Epidermal melanocyte (primary cell): ENCODE data around the gene NTM.

Experiments
- DNase-seq: peaks from one replicate; pipeline ENCODE4 v3.0.0; 2011; ENCODE audit warnings: low spot score; ENCODE audit not compliant: insufficient read length

NTM gene

DNA sequence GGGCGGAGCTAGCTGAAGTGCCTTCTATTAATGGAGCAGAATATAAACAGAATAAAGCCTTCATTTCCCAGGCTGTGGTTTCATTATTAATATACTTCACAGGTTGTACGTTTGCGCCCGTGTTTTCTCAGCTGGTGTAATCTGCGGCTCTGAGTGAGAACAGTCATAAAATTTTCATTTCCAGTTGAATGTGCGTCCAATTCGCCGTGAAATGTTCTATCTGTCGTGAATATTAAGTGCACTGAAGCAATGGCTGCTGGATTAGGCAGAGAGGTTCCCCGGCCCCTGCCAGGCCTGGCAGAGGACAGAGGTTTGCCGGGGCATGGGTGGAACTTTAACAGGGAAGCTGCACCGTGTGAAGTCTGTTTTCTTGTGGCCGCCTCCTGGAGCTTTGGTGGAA, 874.4 kb downstream of the NTM start:
- no peak for DNase-seq

DNA sequence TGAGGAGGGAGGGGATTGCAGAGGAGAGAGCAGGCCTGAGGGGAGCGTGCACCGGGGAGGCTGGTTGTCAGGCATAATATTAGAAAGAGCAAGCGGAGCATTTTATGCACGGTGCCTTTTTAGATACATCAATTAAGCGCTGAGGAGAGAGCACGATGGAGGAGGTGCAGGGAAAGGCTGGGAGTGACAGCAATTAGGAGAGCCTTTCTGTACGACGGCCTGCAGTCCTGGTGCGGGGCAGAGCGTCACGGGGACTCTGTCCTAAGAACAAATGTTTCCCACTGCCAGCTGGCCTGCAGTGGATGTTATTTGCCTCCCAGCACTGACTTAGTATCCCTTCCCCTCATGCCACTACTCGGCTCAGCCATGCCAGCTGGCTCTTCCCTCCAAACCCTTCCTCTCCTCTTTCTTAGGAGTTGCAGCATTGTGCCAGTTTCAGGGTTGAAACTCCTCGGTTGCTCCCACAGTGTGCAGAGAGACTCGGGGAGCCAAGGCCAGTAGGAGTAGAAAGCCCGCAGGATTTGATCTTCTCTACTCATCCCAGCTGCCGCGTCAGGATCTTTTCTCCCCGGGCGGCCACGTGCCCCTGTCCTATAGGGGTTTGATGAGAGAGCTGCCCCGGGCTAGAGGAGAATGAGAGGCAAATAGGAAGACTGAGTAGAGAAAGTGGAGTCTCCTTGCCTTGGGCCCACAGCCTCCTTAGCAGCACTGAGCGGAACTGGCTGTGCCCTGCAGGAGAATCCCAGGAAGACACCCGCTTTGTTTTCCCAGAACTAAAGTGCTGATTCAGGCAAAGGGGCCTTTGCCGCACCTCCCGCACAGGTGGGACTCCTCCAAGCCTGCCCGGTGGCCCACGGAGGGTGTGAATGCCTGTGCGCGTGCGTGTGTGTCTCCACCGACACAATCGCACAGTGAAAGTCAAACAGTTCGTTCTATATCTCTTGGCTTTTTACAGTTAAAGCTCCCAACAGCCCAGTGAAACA, 875.3 kb downstream of the NTM start:
- DNase-seq: no peak

DNA sequence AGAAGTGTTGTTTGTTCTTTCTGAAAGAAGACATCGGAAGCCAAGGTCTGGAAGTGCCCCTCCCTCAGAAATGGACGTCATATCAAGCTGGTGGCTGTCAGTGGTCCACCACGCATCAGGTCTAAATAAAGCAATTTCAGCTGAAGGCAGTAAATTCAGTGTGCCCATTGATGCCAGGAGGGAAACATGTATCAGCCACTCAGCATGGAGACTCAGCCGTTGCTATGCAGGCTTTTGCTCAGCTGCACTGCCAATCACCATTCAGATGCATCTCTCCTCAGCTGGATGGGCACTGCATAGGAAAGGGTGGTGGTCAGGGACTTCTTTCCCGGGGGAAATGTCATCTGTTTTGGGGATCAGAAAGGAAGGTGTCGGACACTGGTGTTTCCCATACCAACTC, 878.2 kb downstream of the NTM start:
- no peak for DNase-seq

DNA sequence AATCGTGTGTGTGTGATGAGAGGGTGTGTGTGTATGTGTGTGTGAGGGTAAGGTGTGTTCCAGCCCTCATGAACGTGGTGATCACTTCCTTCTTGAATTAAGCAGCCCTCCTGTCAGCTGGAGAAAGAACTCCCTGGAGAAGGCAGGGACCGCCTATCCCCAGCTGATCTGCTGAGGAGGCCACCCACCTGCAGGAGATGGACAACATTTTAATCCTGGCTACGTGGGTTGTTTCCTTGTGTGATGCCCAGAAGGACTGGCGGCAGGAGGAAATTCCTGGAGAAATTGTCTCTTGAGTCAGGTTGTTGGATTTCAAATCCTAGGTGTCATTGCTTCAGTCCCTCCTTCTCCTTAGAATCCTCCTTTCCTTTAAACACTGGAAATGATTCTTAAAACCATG, 878.8 kb downstream of the NTM start:
- DNase-seq: no peak

DNA sequence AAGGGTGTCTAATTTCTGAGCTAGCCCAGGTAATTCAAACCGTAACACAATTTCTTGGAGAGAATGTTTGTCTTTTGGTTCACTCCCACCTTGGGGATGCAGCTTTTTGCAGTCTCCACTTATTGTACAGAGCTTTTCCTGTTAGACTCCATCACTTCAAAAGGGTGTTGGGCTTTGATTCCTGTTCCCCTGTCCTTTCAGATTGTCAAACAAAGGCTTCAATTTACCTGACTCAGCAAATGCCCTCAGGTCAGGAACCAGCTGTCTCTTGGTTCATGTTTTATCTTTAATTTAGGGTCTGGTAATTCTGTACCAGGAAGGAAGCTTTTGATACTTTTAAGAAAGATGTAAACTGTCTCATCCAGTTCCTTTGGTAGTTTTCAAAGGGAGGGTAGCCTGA, 880.6 kb downstream of the NTM start:
- DNase-seq: no peak

DNA sequence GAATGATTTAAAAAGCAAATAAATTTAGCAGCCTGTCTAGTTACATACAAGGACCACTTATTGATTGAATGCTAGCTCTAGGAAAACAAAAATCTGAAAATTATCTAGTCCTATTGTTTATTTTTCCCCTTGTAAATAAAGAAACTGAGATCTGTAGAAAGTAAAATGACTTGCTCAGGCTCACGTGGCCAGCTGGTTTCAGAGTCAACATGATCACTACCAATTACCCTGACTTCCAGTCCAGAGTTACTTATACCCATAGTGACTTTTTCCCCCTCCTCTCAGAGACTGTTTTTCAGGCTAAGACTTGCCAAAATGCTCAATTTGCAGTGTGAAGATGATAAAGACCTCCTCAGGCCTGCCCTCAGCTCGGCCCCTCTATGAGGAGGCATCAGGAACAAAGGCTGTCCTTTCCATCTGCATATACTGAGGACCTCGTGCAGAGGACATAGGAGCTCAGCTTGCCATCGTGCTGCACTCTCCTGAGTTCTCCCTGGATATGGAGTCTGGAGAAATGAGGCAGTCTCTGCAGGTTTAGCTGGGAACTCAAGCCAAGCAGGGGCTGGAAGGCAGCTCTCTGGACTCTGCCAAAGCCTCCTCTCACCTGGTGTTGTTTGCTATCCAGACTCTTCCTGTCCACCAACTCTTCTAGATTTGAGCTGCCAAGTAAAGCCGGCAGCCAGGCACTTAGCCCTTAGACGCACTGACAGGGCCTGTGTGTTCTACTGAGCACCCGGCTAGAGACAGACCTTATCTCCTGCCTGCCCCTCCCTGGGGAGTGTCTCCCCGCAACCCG, 883.3 kb downstream of the NTM start:
- no peak for DNase-seq

DNA sequence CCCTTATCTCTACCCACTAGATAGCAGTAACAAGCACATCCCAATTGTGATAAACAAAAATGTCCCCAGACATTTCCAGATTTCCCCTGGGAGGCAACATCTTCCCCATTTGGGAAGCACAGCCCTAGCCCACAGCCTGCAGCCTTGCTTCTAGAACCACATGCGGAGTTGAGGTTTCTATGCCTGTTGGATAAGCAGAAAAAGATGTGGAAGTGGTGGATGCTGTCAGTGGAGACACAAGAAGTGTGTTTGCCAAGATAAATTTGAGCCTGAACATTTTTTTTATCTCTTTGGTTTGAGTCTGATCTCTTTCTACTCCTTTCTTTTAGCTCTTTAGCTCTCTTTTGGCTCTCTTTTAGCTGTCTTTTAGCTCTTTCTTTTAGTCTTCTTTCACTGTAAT, 884.5 kb downstream of the NTM start:
- no peak for DNase-seq

DNA sequence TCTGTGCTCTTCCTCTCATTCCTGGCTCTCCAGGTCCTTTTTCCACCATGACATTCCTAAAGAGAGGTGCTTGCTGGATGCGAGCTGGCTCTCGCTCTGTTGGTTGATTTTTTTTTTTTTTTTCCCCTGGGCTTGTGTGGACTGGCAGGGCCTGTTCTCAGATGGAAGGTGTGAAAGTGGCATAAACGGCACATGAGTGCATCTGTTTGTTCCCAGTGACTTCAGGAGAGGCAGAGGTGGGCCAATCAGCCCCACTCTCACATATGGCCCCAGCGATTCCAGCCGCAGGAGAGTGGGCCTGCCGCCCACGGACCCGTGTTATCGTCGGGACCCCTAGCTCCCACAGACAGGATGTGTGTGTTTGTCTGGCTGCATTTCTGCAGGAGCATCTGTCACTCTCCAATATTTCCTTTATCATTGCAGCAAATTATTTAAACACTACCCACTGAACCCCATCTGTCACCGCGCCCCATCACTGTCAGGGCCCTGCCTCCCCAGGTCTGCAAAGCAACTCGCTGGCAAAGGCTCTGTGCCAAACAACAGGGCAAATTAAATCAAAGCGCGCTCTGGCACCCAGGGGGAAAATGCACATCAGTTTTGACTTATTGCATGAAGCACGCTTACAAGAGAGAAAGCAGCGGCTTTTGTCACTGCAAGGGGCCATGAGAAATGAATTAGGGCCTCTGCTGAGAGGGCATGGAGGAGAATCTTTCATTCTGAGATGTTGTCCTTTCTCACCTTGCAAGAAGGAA, 886.3 kb downstream of the NTM start:
- DNase-seq: no peak

DNA sequence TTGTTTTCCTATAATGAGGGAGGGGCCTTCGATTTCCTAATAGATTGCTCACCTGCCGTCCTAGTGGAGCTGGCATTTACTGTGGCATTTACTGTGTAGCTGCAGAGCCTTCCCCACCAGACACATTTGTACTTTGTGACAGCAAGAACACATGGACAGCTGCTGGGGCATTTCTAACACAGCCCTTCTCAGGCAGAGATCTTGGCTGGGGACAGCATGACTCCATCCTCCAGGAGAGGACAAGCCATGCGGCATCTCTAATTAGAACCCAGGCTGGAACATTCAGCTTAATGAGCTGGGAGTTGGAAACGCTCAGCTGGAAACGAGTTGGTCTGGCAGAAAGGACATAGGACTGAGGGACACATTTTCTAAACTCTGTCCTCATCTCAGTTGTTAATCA, 887.5 kb downstream of the NTM start:
- no peak for DNase-seq

DNA sequence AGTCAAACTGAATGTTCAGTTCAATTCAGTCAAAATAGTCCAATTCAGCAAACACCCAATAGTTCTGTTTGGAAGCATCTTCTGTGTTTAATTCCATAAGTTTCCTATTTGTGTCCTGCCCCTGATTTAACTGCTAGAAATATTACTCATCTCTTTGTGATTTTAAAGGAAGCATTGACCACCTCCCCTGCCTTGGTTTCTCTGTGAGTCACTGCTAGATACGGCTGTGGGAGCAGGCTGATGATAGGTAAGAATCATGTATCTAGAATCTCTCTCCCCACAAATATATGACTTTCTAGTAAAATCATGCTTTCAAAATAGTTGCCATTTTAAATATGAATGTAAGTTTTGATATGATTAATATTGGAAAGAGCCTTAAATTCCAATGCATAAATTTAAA, 888.5 kb downstream of the NTM start:
- no peak for DNase-seq

DNA sequence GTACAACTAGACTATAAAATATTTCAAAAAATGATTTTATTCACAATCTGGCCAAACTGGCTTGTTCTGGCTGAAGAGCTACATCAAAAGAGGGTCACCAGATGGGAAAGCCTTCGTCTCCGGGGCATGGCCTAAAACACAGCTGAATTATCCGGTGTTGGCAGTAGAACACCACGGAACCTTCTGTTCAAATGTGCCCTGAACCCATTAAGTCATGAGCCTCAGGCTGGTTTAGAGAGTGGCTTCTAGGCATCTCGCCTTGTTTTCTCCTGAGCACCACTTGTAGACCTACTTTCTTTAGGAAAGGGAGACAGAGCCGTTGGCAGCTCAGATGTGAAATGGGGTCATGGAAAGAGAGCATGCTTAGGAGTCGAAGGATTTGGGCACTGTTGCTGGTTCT, 890.2 kb downstream of the NTM start:
- DNase-seq: no peak

DNA sequence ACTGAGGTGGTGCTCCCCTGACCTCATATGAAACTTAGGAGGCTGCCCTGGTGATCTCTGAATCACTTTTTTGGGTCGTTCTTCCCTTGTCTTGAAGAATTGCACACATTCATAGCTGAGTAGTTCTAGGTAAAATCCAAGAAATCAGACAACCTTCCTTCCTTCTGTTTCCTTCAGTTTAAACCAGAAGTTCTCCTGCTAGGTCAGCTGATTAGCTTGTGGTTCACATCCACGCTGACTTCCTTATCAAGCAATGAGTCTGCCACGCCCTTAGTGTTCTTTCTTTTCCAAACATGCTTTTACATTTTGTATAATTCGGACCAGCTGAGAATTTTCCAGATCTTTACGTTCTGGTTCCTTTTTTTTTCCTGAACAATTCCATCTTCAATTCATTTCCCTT, 892.8 kb downstream of the NTM start:
- DNase-seq: no peak

DNA sequence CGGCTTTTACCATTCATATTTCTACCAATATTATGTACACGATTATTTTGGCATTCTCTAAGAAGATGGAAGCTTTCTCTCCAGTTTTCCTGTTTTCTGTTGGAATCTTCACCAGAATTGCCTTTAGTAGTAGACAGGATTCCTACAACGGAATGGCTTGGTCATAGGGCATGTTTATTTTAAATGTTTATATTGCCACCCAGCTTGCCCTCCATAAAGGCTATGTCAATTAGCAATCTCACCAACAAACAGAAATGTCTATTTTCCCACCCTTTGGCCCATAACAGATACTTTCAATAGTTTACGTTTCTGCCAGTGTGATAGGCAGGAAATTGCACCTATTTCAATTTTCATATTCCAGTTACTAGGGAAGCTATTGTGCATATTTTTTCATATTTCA, 893.5 kb downstream of the NTM start:
- DNase-seq: no peak

DNA sequence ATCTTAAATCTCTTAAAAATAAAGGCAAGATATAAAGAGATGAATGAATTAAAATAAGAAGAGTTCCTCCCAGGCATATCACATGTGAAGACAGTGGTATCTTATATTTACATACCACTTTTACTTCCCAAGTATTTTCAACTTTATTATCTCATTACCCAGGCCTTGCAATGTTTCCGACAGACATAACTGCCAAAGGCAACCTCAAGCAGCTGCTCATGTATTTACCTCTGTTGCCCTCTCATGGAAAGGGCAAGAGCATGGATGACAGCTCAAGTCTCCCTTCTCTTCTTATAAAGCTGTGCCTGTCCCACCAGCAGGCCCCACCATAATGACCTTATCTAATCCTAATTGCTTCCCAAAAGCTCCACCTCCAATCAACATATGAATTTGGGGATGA, 894.2 kb downstream of the NTM start:
- no peak for DNase-seq

DNA sequence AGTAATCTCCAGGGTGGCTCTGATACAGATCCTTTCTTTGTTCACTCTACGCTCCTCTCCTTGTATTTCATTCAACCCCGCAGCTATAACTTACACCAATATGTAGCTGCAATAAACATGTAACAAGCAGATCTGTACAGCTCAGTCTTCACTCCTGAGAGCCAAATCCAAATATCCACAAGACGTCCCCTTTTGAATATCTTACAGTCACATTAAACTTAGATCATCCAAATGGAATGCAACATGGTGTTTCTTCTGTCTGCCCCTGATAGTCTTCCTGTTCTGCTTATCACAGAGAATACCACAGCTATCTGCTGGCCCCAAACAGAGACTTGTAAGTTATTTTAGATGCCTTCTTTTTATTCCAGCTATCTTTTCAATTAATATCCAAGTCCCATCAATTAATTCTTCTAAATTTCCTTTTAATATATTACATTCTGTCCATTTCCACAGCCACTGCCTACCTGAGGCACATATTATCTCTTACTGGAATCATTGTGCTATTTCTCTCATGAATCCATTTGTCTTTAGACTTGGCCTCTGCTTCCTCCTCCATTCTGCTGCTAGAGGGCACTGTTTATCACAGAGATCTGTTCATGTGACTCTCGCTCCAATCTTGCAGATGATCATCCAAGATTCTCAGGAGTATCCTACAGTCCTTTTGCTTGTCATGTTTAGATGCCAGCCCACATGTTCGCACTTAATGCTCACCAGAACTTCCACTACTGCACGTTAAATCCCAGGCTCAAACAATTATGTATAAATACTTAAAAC, 908.6 kb downstream of the NTM start:
- no peak for DNase-seq

DNA sequence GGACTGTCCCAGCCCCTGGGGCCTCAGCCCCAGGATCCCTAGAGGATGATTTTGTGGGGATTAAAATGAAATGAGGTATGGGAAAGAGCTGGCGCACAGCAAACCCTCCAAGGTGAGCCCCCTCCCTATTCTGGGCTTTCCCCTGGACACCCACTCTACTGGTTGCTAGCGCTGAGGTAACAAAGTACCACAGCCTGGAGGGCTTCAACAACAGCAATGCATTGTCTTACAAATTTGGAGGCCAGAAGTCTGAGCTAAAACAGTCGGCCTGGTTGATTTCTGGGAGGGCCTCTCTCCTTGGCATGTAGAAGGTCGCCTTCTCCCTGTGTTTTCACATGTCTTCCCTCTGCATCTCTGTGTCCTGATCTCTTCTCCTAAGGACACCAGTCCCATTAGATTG, 913.6 kb downstream of the NTM start:
- no peak for DNase-seq

DNA sequence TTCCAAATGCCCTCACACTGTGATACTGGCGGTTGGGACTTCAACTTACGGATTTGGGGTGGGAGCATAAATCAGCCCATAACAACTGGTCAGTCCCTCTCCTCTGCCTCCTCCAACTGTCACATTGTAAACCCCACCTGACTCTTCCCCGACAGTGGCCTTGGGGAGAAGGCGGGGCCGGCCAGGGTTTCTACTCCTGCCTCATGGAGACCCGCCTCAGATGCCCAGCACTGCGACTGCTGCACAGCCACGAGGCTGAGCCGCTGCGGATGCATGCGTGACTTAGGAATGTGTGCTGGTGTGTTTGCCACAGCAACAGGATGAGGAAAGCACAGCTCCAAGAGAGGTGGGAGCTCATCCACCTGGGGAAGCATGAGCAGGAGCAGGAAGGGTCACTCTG, 914.2 kb downstream of the NTM start:
- no peak for DNase-seq

DNA sequence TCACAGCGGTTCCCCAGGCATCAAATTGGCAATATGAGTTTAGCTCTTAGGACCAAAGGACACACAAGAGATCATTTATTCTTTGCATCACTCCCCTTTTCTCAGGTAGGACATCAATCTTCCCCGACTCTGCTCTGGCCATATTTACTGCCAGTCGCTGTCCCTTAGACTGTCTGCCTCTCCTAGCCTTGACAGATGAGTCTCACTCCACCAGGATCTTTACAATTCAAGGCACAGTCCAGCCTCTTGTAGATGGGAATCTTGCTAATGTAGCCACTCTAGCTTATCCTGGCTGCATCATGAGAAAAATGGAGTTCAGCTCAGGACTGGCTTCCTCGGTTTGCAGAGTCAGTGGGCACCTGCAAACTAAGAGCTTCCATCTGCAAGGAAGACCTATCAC, 915.2 kb downstream of the NTM start:
- DNase-seq: no peak

DNA sequence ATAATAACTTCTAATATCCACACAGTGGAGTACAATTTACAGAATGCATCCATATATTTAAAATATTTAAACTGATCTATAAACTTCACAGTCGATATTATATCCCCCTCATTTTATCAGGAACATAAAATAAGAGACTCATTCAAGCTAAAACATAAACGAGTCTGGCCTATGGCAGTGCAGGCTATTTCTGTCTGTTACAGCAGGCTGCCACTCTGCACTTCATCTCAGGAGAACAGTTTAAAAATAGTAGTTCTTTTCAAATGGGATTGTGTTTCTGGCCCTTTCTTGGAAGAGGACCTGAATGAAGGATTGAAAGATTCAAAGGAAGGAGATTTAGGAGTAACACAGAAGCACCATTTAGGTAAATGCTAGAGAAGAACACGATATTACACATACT, 915.7 kb downstream of the NTM start:
- DNase-seq: no peak

DNA sequence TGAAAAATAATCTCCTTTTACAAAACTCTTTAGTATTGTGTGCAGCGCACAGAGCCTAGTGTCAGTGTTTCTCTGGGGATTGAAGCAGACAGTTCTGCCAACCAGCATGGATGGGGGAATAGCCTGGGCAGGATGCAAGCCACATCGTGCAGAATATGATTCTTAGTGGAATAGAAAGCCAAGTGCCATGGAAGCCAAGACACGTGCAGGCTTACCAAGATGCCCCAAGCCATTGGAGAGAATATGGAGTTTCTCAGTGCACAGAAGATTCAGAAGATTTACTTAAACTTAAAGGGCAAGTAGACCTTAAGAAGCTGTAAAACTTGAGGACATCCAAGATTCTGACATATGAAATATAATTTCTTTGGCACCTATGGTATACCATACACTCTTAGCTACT, 917.6 kb downstream of the NTM start:
- no peak for DNase-seq

DNA sequence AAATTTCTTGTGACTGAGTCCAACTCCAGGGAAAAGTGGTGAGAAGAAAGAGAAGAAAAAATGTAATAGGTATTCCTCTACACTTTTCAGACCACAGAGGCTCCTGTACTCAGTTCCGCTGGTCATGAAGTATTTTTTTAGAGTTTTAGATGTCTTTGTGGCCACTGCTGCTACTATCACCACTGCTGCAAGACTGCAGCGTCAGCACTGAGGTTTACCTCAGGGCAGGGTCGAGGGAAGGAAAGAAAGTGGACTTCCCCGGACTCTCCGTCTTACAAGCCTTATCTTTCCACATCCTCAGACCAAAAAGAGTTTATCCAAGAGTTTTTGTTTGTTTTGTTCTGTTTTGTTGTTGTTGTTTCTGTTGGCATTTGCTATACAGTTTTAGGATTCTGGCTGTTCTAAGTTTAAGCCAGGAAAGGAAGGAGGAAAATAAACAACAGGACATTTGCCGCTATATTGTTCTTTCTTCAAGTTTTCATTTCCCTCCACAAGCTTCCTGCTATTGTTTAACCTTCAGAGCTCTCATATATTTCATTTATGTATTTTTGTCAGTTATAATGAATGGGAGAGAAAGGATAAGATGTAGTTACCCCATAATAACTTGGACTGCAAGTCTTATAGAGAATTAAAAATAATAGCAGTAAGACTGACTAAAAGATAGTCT, 919.3 kb downstream of the NTM start:
- no peak for DNase-seq
